Hematopoietic multipotent progenitor cell (in vitro differentiated cells): ENCODE data around the gene SEPTIN3. TPM values are rescaled to one million over a fixed set of nuclear protein-coding genes. Genes with fewer than 3 reads are reported as not detected.
A peak's percentile ranks its signal among the peaks of the same experiment; 100 is the strongest.

Source experiments
- DNase-seq, 3 donors: peaks; one replicate each; pipeline ENCODE4 v3.0.0-alpha.2; 2011 to 2015; ENCODE audit warnings: low read depth in 2 of 3, low spot score in 2 of 3
- total RNA-seq: library from RNA; depleted of rRNA; stranded (reverse); fragments of >200 nt; gene quantifications from one replicate; pipeline ENCODE4 v1.2.3, GENCODE V29; 2012

Gene SEPTIN3
- under 0.01 TPM for total RNA-seq

- no peak for DNase-seq
Measured at GRCh38 chr22:41969110-41969646, at the start of gene SEPTIN3. TSS of gene SEPTIN3 (plus strand) at chr22:41969443. CDS start at chr22:41971493, 2,050 bp downstream.

GRCh38 chr22:41920271-41920976 lies 48.8 kb upstream of the SEPTIN3 start:
- DNase-seq, result no peak

GRCh38 chr22:41922328-41922727 lies 46.9 kb upstream of the SEPTIN3 start:
- no peak for DNase-seq

GRCh38 chr22:41922940-41923594 lies 46.2 kb upstream of the SEPTIN3 start:
- no peak for DNase-seq

- no peak for DNase-seq
Measured at GRCh38 chr22:41923595-41924276, 45.5 kb upstream of the SEPTIN3 start.

GRCh38 chr22:41925783-41926460 lies 43.3 kb upstream of the SEPTIN3 start:
- peak in 2 of 3 donors; percentile 73 for DNase-seq

- no peak for DNase-seq
Measured at GRCh38 chr22:41927813-41928212, 41.4 kb upstream of the SEPTIN3 start.

GRCh38 chr22:41928593-41929417 lies 40.4 kb upstream of the SEPTIN3 start:
- DNase-seq, result no peak

GRCh38 chr22:41929418-41929810 lies 39.8 kb upstream of the SEPTIN3 start:
- no peak for DNase-seq

- DNase-seq, result no peak
Measured at GRCh38 chr22:41931701-41932269, 37.5 kb upstream of the SEPTIN3 start.

GRCh38 chr22:41932353-41932752 lies 36.9 kb upstream of the SEPTIN3 start:
- DNase-seq, result no peak

GRCh38 chr22:41933411-41934177 lies 35.6 kb upstream of the SEPTIN3 start:
- DNase-seq, result peak in 1 of 3 donors; percentile 67

- DNase-seq, result no peak
Measured at GRCh38 chr22:41934284-41935014, 34.8 kb upstream of the SEPTIN3 start.

- no peak for DNase-seq
Measured at GRCh38 chr22:41935015-41935351, 34.3 kb upstream of the SEPTIN3 start.

- no peak for DNase-seq
Measured at GRCh38 chr22:41935509-41935908, 33.7 kb upstream of the SEPTIN3 start.

GRCh38 chr22:41936894-41937169 lies 32.4 kb upstream of the SEPTIN3 start:
- DNase-seq, result no peak

GRCh38 chr22:41939981-41940831 lies 29.0 kb upstream of the SEPTIN3 start:
- peak in 1 of 3 donors; percentile 84 for DNase-seq
